ENCODE data around the gene OLIG1.

- TF ChIP-seq CTCF (IDR thresholded peaks at IDR 0.05) (peak in 1 of 4 experiments; percentile 19), POLR2AphosphoS5 (IDR thresholded peaks at IDR 0.05) (peak; percentile 25)
These were observed 9.1 kb downstream of the OLIG1 start for GRCh38 chr21:33078907-33079582.

Measured in prostate gland (tissue), 2 donors.